C1 segment of cervical spinal cord (tissue), 14 donors: Measurements from ENCODE around the gene PPP2R2D.
"Not testable (repeated sequence)": the region's sequence is repeated elsewhere in the genome, so short reads cannot be mapped to it uniquely, and the experiment has no call there.

ENCODE experiments used
- DNase-seq, 14 donors: peaks; one replicate each; lab custom pipeline; 2025; lab: John Stamatoyannopoulos, UW

The PPP2R2D gene

GRCh38 chr10:131907679-131908078, 6.9 kb downstream of the PPP2R2D start:
- DNase-seq: no peak

GRCh38 chr10:131908151-131908550, 7.3 kb downstream of the PPP2R2D start:
- no peak for DNase-seq

GRCh38 chr10:131909014-131909808, 8.4 kb downstream of the PPP2R2D start:
- DNase-seq: peak in 1 of 14 donors; percentile 15

- no peak for DNase-seq
Measured at GRCh38 chr10:131909929-131910328, 9.1 kb downstream of the PPP2R2D start.

- DNase-seq: peak in 1 of 14 donors; percentile 25
Measured at GRCh38 chr10:131910663-131911314, 10.0 kb downstream of the PPP2R2D start.

- DNase-seq: peak in 1 of 14 donors; percentile 79
Measured at GRCh38 chr10:131911451-131911850, 10.6 kb downstream of the PPP2R2D start.

- DNase-seq: no peak
Measured at GRCh38 chr10:131912620-131913019, 11.8 kb downstream of the PPP2R2D start.

GRCh38 chr10:131915484-131915883, 14.7 kb downstream of the PPP2R2D start:
- DNase-seq: no peak

GRCh38 chr10:131915990-131916766, 15.4 kb downstream of the PPP2R2D start:
- DNase-seq: no peak

GRCh38 chr10:131916767-131917160, 16.0 kb downstream of the PPP2R2D start:
- DNase-seq: not testable (repeated sequence)

GRCh38 chr10:131917496-131917895, 16.7 kb downstream of the PPP2R2D start:
- not testable (repeated sequence) for DNase-seq

- DNase-seq: not testable (repeated sequence)
Measured at GRCh38 chr10:131919461-131919860, 18.7 kb downstream of the PPP2R2D start.

GRCh38 chr10:131920151-131920550, 19.3 kb downstream of the PPP2R2D start:
- no peak for DNase-seq

- DNase-seq: no peak
Measured at GRCh38 chr10:131920693-131921092, 19.9 kb downstream of the PPP2R2D start.

- peak in 5 of 14 donors; percentile 11 to 28 (median 18) for DNase-seq
Measured at GRCh38 chr10:131921184-131921583, 20.4 kb downstream of the PPP2R2D start.

GRCh38 chr10:131923038-131923756, 22.4 kb downstream of the PPP2R2D start:
- DNase-seq: peak in 1 of 14 donors; percentile 35

- no peak for DNase-seq
Measured at GRCh38 chr10:131925011-131925649, 24.3 kb downstream of the PPP2R2D start.

- no peak for DNase-seq
Measured at GRCh38 chr10:131925716-131926115, 24.9 kb downstream of the PPP2R2D start.

GRCh38 chr10:131926253-131926652, 25.4 kb downstream of the PPP2R2D start:
- DNase-seq: no peak

GRCh38 chr10:131926743-131927595, 26.2 kb downstream of the PPP2R2D start:
- no peak for DNase-seq
